GM19099 (cell line): ENCODE results near the gene ABCC4.

Experiments
- POLR2A ChIP-seq: IDR thresholded peaks from 3 replicates; pipeline ENCODE4 v1.6.1; 2011; ENCODE audit warnings: low read depth; ENCODE audit not compliant: insufficient read length; ENCODE audit errors: extremely low read depth

The ABCC4 gene

GRCh38 chr13:95067303-95067702, 233.9 kb downstream of the ABCC4 start:
- no peak for TF ChIP-seq POLR2A

GRCh38 chr13:95060014-95060519, 241.2 kb downstream of the ABCC4 start:
- no peak for TF ChIP-seq POLR2A

- no peak for TF ChIP-seq POLR2A
Measured at GRCh38 chr13:95059306-95059705, 241.9 kb downstream of the ABCC4 start.

- TF ChIP-seq POLR2A, result no peak
Measured at GRCh38 chr13:95058680-95059079, 242.6 kb downstream of the ABCC4 start.

GRCh38 chr13:95056266-95056665, 245.0 kb downstream of the ABCC4 start:
- TF ChIP-seq POLR2A, result no peak

- no peak for TF ChIP-seq POLR2A
Measured at GRCh38 chr13:95050800-95051615, 250.2 kb downstream of the ABCC4 start.

- TF ChIP-seq POLR2A, result no peak
Measured at GRCh38 chr13:95049772-95050171, 251.5 kb downstream of the ABCC4 start.

- no peak for TF ChIP-seq POLR2A
Measured at GRCh38 chr13:95044452-95045205, 256.6 kb downstream of the ABCC4 start.

- TF ChIP-seq POLR2A, result no peak
Measured at GRCh38 chr13:95039415-95039814, 261.8 kb downstream of the ABCC4 start.

GRCh38 chr13:95038949-95039348, 262.3 kb downstream of the ABCC4 start:
- no peak for TF ChIP-seq POLR2A

- no peak for TF ChIP-seq POLR2A
Measured at GRCh38 chr13:95035311-95036109, 265.7 kb downstream of the ABCC4 start.

- TF ChIP-seq POLR2A, result no peak
Measured at GRCh38 chr13:95033890-95034289, 267.4 kb downstream of the ABCC4 start.

GRCh38 chr13:95032121-95032520, 269.1 kb downstream of the ABCC4 start:
- no peak for TF ChIP-seq POLR2A

GRCh38 chr13:95030821-95031343, 270.4 kb downstream of the ABCC4 start:
- TF ChIP-seq POLR2A, result no peak

- no peak for TF ChIP-seq POLR2A
Measured at GRCh38 chr13:95027638-95028037, 273.6 kb downstream of the ABCC4 start.
